Subcutaneous abdominal adipose tissue (tissue), 5 donors: ENCODE data around the gene TAF3.
A peak's percentile ranks its signal among the peaks of the same experiment; 100 is the strongest.

Source experiments
- H3K27ac ChIP-seq: one replicate; pipeline ENCODE4 v1.7.0; 2013; ENCODE audit warnings: low read depth, mild to moderate bottlenecking, inconsistent platforms, low read length, moderate library complexity
- H3K27me3 ChIP-seq, 5 donors: one replicate each; pipeline ENCODE4 v1.7.0; 2013; ENCODE audit warnings: low read length in 5 of 5, inconsistent platforms in 1 of 5; ENCODE audit not compliant: control insufficient read depth in 5 of 5, insufficient read depth in 4 of 5
- H3K36me3 ChIP-seq, 5 donors: one replicate each; pipeline ENCODE4 v1.7.0; 2013; ENCODE audit warnings: low read length in 5 of 5; ENCODE audit not compliant: control insufficient read depth in 5 of 5, insufficient read depth in 5 of 5
- H3K4me1 ChIP-seq, 5 donors: one replicate each; pipeline ENCODE4 v1.7.0; 2013; ENCODE audit warnings: low read length in 5 of 5, mild to moderate bottlenecking in 3 of 5, moderate library complexity in 1 of 5; ENCODE audit not compliant: control insufficient read depth in 5 of 5, insufficient read depth in 5 of 5
- H3K4me3 ChIP-seq, 5 donors: one replicate each; pipeline ENCODE4 v1.7.0; 2013; ENCODE audit warnings: low read length in 5 of 5, low read depth in 1 of 5
- H3K9ac ChIP-seq, 5 donors: one replicate each; pipeline ENCODE4 v1.7.0; 2013; ENCODE audit warnings: low read length in 5 of 5, mild to moderate bottlenecking in 4 of 5, moderate library complexity in 3 of 5
- H3K9me3 ChIP-seq, 5 donors: one replicate each; pipeline ENCODE4 v1.7.0; 2013; ENCODE audit warnings: low read length in 5 of 5; ENCODE audit not compliant: control insufficient read depth in 5 of 5
- donor health status: healthy.
- donor health status: healthy.
- donor health status: healthy.
- donor health status: healthy.
- donor health status: healthy.

The TAF3 gene

GRCh38 chr10:8047452-8048280, 229.4 kb downstream of the TAF3 start:
- no peak overlapping the region for H3K4me3 ChIP-seq
- H3K36me3 ChIP-seq = no peaks in the 10 kb centered on the region
- H3K9ac ChIP-seq = no peak overlapping the region
- no peak overlapping the region for H3K27ac ChIP-seq
- H3K9me3 ChIP-seq = peaks cover 0 to 2% (median 0%) of the 10 kb centered on the region in 5 donors
- peaks cover 0 to 62% (median 60%) of the 10 kb centered on the region in 5 donors for H3K4me1 ChIP-seq
- peaks cover 79 to 94% (median 89%) of the 10 kb centered on the region in 5 donors for H3K27me3 ChIP-seq

GRCh38 chr10:8048281-8049008, 230.1 kb downstream of the TAF3 start:
- Histone ChIP-seq H3K9me3 (peaks cover 0 to 2% (median 0%) of the 10 kb centered on the region in 5 donors), H3K27me3 (peaks cover 72 to 89% (median 87%) of the 10 kb centered on the region in 5 donors), H3K4me1 (peaks cover 0 to 63% (median 58%) of the 10 kb centered on the region in 5 donors), H3K27ac (no peak overlapping the region), H3K4me3 (no peak overlapping the region), H3K9ac (no peak overlapping the region), H3K36me3 (no peaks in the 10 kb centered on the region)

- Histone ChIP-seq H3K9ac (no peak overlapping the region), H3K36me3 (no peaks in the 10 kb centered on the region), H3K27me3 (peaks cover 63 to 81% (median 79%) of the 10 kb centered on the region in 5 donors), H3K9me3 (no peaks in the 10 kb centered on the region), H3K27ac (no peak overlapping the region), H3K4me3 (peak overlapping the region in 4 of 5 donors; percentile 48 to 61 (median 52)), H3K4me1 (peaks cover 0 to 65% (median 59%) of the 10 kb centered on the region in 5 donors)
Measured at GRCh38 chr10:8049045-8049864, 230.9 kb downstream of the TAF3 start.

GRCh38 chr10:8049865-8050555, 231.7 kb downstream of the TAF3 start:
- Histone ChIP-seq H3K27ac (no peak overlapping the region), H3K9ac (no peak overlapping the region), H3K27me3 (peaks cover 56 to 75% (median 71%) of the 10 kb centered on the region in 5 donors), H3K36me3 (no peaks in the 10 kb centered on the region), H3K4me1 (peaks cover 0 to 63% (median 59%) of the 10 kb centered on the region in 5 donors), H3K4me3 (peak overlapping the region in 4 of 5 donors; percentile 48 to 61 (median 52)), H3K9me3 (no peaks in the 10 kb centered on the region)

- no peaks in the 10 kb centered on the region for H3K36me3 ChIP-seq
- H3K4me3 ChIP-seq = peak overlapping the region in 4 of 5 donors; percentile 48 to 61 (median 52)
- H3K4me1 ChIP-seq = peaks cover 0 to 63% (median 55%) of the 10 kb centered on the region in 5 donors
- H3K27ac ChIP-seq = no peak overlapping the region
- no peak overlapping the region for H3K9ac ChIP-seq
- peaks cover 54 to 71% (median 65%) of the 10 kb centered on the region in 5 donors for H3K27me3 ChIP-seq
- no peaks in the 10 kb centered on the region for H3K9me3 ChIP-seq
Measured at GRCh38 chr10:8050556-8051108, 232.3 kb downstream of the TAF3 start.

- no peaks in the 10 kb centered on the region for H3K36me3 ChIP-seq
- H3K27ac ChIP-seq = no peak overlapping the region
- H3K4me3 ChIP-seq = peak overlapping the region in 2 of 5 donors; percentile 28 to 52
- H3K9me3 ChIP-seq = no peaks in the 10 kb centered on the region
- H3K9ac ChIP-seq = no peak overlapping the region
- peaks cover 54 to 65% (median 59%) of the 10 kb centered on the region in 5 donors for H3K27me3 ChIP-seq
- peaks cover 0 to 66% (median 60%) of the 10 kb centered on the region in 5 donors for H3K4me1 ChIP-seq
Measured at GRCh38 chr10:8051109-8051821, 233.0 kb downstream of the TAF3 start.

- Histone ChIP-seq H3K4me1 (peaks cover 0 to 72% (median 64%) of the 10 kb centered on the region in 5 donors), H3K36me3 (no peaks in the 10 kb centered on the region), H3K27me3 (peaks cover 48 to 59% (median 53%) of the 10 kb centered on the region in 5 donors), H3K4me3 (peak overlapping the region in 1 of 5 donors; percentile 52), H3K27ac (no peak overlapping the region), H3K9ac (no peak overlapping the region), H3K9me3 (no peaks in the 10 kb centered on the region)
Measured at GRCh38 chr10:8051851-8052257, 233.5 kb downstream of the TAF3 start.

GRCh38 chr10:8052341-8052955, 234.1 kb downstream of the TAF3 start:
- no peaks in the 10 kb centered on the region for H3K9me3 ChIP-seq
- peaks cover 0 to 78% (median 64%) of the 10 kb centered on the region in 5 donors for H3K4me1 ChIP-seq
- H3K27me3 ChIP-seq = peaks cover 44 to 55% (median 47%) of the 10 kb centered on the region in 5 donors
- no peaks in the 10 kb centered on the region for H3K36me3 ChIP-seq
- H3K4me3 ChIP-seq = no peak overlapping the region
- no peak overlapping the region for H3K27ac ChIP-seq
- H3K9ac ChIP-seq = no peak overlapping the region
